Calu3 (cell line): ENCODE data around the gene USF2. TPM values are rescaled to one million over a fixed set of nuclear protein-coding genes. Genes with fewer than 3 reads are reported as not detected.
"Not testable (repeated sequence)": the region's sequence is repeated elsewhere in the genome, so short reads cannot be mapped to it uniquely, and the experiment has no call there.

Source experiments
- BruUV-seq: library from RNA; stranded (reverse); fragments of 400-500 nt; replicated peaks from 2 replicates; lab custom pipeline; 2021; lab: Mats Ljungman, UMichigan
- CTCF ChIA-PET: fragments of 300-600 bp; sonication (Branson Sonifier 250); formaldehyde crosslinking; loops from one replicate; lab custom pipeline; 2022; ENCODE audit warnings: antibody characterized with exemption; lab: Charles Lee
- DNase-seq: peaks from one replicate; pipeline ENCODE4 v3.0.0; 2022
- H3K27ac Mint-ChIP-seq: one replicate; pipeline ENCODE4 v1.8.0; 2022; ENCODE audit warnings: mixed read lengths; ENCODE audit not compliant: unreplicated experiment
- H3K27me3 Mint-ChIP-seq: one replicate; pipeline ENCODE4 v1.8.0; 2022; ENCODE audit warnings: mixed read lengths; ENCODE audit not compliant: unreplicated experiment
- H3K36me3 Mint-ChIP-seq: one replicate; pipeline ENCODE4 v1.8.0; 2022; ENCODE audit warnings: mild to moderate bottlenecking, moderate library complexity, mixed read lengths; ENCODE audit not compliant: insufficient read depth, unreplicated experiment
- H3K4me1 Mint-ChIP-seq: one replicate; pipeline ENCODE4 v1.8.0; 2022; ENCODE audit warnings: mild to moderate bottlenecking, low read depth, mixed read lengths; ENCODE audit not compliant: unreplicated experiment
- H3K4me3 Mint-ChIP-seq: one replicate; pipeline ENCODE4 v1.8.0; 2022; ENCODE audit warnings: mild to moderate bottlenecking, low read depth, moderate library complexity, mixed read lengths; ENCODE audit not compliant: unreplicated experiment
- H3K9me3 Mint-ChIP-seq: one replicate; pipeline ENCODE4 v1.8.0; 2022; ENCODE audit warnings: low read depth, mixed read lengths; ENCODE audit not compliant: unreplicated experiment
- CTCF ChIP-seq: fragments of 200-600 bp; IDR thresholded peaks from one replicate; pipeline ENCODE4 v1.8.0; 2022; ENCODE audit warnings: antibody characterized with exemption; ENCODE audit not compliant: unreplicated experiment
- intact Hi-C: fragments of 100-400 bp; cut with micrococcal nuclease; formaldehyde crosslinking; loops from one replicate; pipeline ENCODE4 v1.10.0; 2022; ENCODE audit not compliant: unreplicated experiment
- total RNA-seq: library from RNA; stranded (reverse); gene quantifications from 2 replicates; pipeline ENCODE4 v1.2.3, GENCODE V29; 2022

USF2 gene
- total RNA-seq, 1 experiment from 2014 or later = 127 TPM

GRCh38 chr19:35285095-35285449 lies 16.3 kb downstream of the USF2 start:
- H3K27ac Mint-ChIP-seq = no peak overlapping the region
- no peak overlapping the region for H3K4me3 Mint-ChIP-seq
- H3K36me3 Mint-ChIP-seq = peaks cover 6% of the 10 kb centered on the region
- H3K9me3 Mint-ChIP-seq = no peaks in the 10 kb centered on the region
- no TSS peak for BruUV-seq
- DNase-seq = no peak
- intact Hi-C loops = no loop called here
- no peaks in the 10 kb centered on the region for H3K4me1 Mint-ChIP-seq
- TF ChIP-seq CTCF = no peak
- peaks cover 32% of the 10 kb centered on the region for H3K27me3 Mint-ChIP-seq
- CTCF ChIA-PET = interaction anchor here (0.6 to 0.8 kb wide), 2 partner anchors 10 to 12 kb away, joined by 3 to 5 read pairs; no protein-coding TSS in a partner anchor

GRCh38 chr19:35285465-35285864 lies 16.7 kb downstream of the USF2 start:
- BruUV-seq, intact Hi-C loops, DNase-seq, H3K36me3 Mint-ChIP-seq, H3K9me3 Mint-ChIP-seq, H3K27ac Mint-ChIP-seq, H3K4me1 Mint-ChIP-seq, H3K4me3 Mint-ChIP-seq: not testable (repeated sequence)
- H3K27me3 Mint-ChIP-seq = peaks cover 35% of the 10 kb centered on the region
- CTCF ChIA-PET = interaction anchor here (0.7 to 0.8 kb wide), 2 partner anchors 11 to 286 kb away, joined by 3 read pairs; no protein-coding TSS in a partner anchor

- H3K27me3 Mint-ChIP-seq = peaks cover 38% of the 10 kb centered on the region
- intact Hi-C loops, H3K36me3 Mint-ChIP-seq, BruUV-seq, H3K4me3 Mint-ChIP-seq, H3K4me1 Mint-ChIP-seq, H3K27ac Mint-ChIP-seq, DNase-seq, H3K9me3 Mint-ChIP-seq: not testable (repeated sequence)
- CTCF ChIA-PET = interaction anchor here (0.7 kb wide), 1 partner anchor 287 kb away, joined by 3 read pairs; no protein-coding TSS in a partner anchor
Measured at GRCh38 chr19:35286101-35286500, 17.3 kb downstream of the USF2 start.

GRCh38 chr19:35287713-35288112 lies 19.0 kb downstream of the USF2 start:
- no peak for TF ChIP-seq CTCF
- Mint-ChIP-seq H3K4me3 (no peak overlapping the region), H3K4me1 (no peaks in the 10 kb centered on the region), H3K9me3 (no peaks in the 10 kb centered on the region), H3K27me3 (peaks cover 38% of the 10 kb centered on the region), H3K36me3 (no peaks in the 10 kb centered on the region), H3K27ac (no peak overlapping the region)
- CTCF ChIA-PET = no interaction called here
- DNase-seq = no peak
- no TSS peak for BruUV-seq
- intact Hi-C loops = no loop called here

GRCh38 chr19:35288331-35288730 lies 19.6 kb downstream of the USF2 start:
- no peak overlapping the region for H3K27ac Mint-ChIP-seq
- no peaks in the 10 kb centered on the region for H3K9me3 Mint-ChIP-seq
- no peak overlapping the region for H3K4me3 Mint-ChIP-seq
- peaks cover 38% of the 10 kb centered on the region for H3K27me3 Mint-ChIP-seq
- intact Hi-C loops = no loop called here
- H3K36me3 Mint-ChIP-seq = no peaks in the 10 kb centered on the region
- DNase-seq = no peak
- TF ChIP-seq CTCF = no peak
- no TSS peak for BruUV-seq
- H3K4me1 Mint-ChIP-seq = no peaks in the 10 kb centered on the region
- CTCF ChIA-PET = interaction anchor here (0.6 kb wide), 1 partner anchor 531 kb away, joined by 4 read pairs; no protein-coding TSS in a partner anchor
